Endothelial cell of umbilical vein (primary cell): Measurements from ENCODE around the gene TMEM50B. TPM values are rescaled to one million over a fixed set of nuclear protein-coding genes. Genes with fewer than 3 reads are reported as not detected.

ENCODE experiments used
- BruUV-seq: library from RNA; stranded (reverse); fragments of 400-500 nt; replicated peaks from 2 replicates; lab custom pipeline; 2021; lab: Mats Ljungman, UMichigan
- CTCF ChIA-PET: fragments of 300-600, 350-600 bp; sonication (Branson Sonifier 250); formaldehyde crosslinking; loops from one replicate; lab custom pipeline; 2021; ENCODE audit warnings: antibody characterized with exemption, inconsistent platforms; lab: Charles Lee
- POLR2A ChIA-PET: fragments of 300-600, 350-600 bp; sonication (Branson Sonifier 250); formaldehyde crosslinking; loops from one replicate; lab custom pipeline; 2021; ENCODE audit warnings: antibody characterized with exemption, inconsistent platforms; lab: Charles Lee
- DNase-seq: peaks from one replicate; pipeline ENCODE4 v3.0.0-alpha.2; 2011; ENCODE audit warnings: low read depth, low spot score
- FAIRE-seq: peaks from 2 replicates; lab custom pipeline; 2011; peaks lifted over from hg19 to GRCh38; lab: Jason Lieb, UNC
- H2AFZ ChIP-seq: 2 replicates; pipeline ENCODE4 v1.6.0; 2012; ENCODE audit warnings: low read depth, low read length, control low read depth, inconsistent platforms
- H3K27ac ChIP-seq: 2 replicates; pipeline ENCODE4 v1.5.1; 2011; ENCODE audit warnings: low read depth, mild to moderate bottlenecking, control low read depth, low read length, moderate library complexity; ENCODE audit not compliant: insufficient read depth
- H3K27me3 ChIP-seq, 2 experiments: 2 replicates each; pipeline versions ENCODE4 v1.6.0 to v1.6.1; 2011; ENCODE audit warnings: low read length in 2 of 2, mixed read lengths in 1 of 2; ENCODE audit not compliant: control insufficient read depth in 2 of 2, insufficient read depth in 2 of 2
- H3K36me3 ChIP-seq, 2 experiments: 2 replicates in 1 of 2; 3 replicates in 1 of 2; pipeline ENCODE4 v1.5.1; 2011; ENCODE audit warnings: low read length in 2 of 2, mild to moderate bottlenecking in 1 of 2, moderate library complexity in 1 of 2; ENCODE audit not compliant: control insufficient read depth in 2 of 2, insufficient read depth in 2 of 2; ENCODE audit errors: extremely low read depth in 1 of 2
- H3K4me1 ChIP-seq: 3 replicates; pipeline ENCODE4 v1.5.1; 2011; ENCODE audit warnings: mild to moderate bottlenecking, low read length; ENCODE audit not compliant: control insufficient read depth, insufficient read depth; ENCODE audit errors: extremely low read depth
- H3K4me2 ChIP-seq: 2 replicates; pipeline ENCODE4 v1.6.1; 2011; ENCODE audit warnings: low read length, control low read depth, mixed read lengths; ENCODE audit not compliant: insufficient read depth
- H3K4me3 ChIP-seq, 3 experiments: fragments of 200-600 bp in 1 of 3; sonication (generic), shearing (Covaris generic) in 1 of 3; replicated peaks in 1 of 3; 2 replicates each; pipeline ENCODE4 v1.5.1; 2011 to 2016; ENCODE audit warnings: control low read depth in 3 of 3, low read length in 3 of 3, mild to moderate bottlenecking in 2 of 3, inconsistent platforms in 1 of 3, low read depth in 1 of 3, moderate library complexity in 1 of 3; ENCODE audit not compliant: insufficient read depth in 1 of 3
- H3K79me2 ChIP-seq: 2 replicates; pipeline ENCODE4 v1.6.0; 2012; ENCODE audit warnings: low read length, inconsistent platforms; ENCODE audit not compliant: control insufficient read depth, insufficient read depth
- H3K9ac ChIP-seq: replicated peaks from 2 replicates; pipeline ENCODE3; 2011; ENCODE audit warnings: low read length, control low read depth; ENCODE audit not compliant: insufficient read depth; ENCODE audit errors: extremely low read depth
- H3K9me1 ChIP-seq: replicated peaks from 3 replicates; pipeline ENCODE4 v1.6.0; 2011; ENCODE audit warnings: mild to moderate bottlenecking, low read length; ENCODE audit not compliant: control insufficient read depth, insufficient read depth; ENCODE audit errors: extremely low read depth
- H3K9me3 ChIP-seq: replicated peaks from 2 replicates; pipeline ENCODE4 v1.5.1; 2012; ENCODE audit warnings: low read length, inconsistent platforms; ENCODE audit not compliant: control insufficient read depth, insufficient read depth
- H4K20me1 ChIP-seq: replicated peaks from 2 replicates; pipeline ENCODE3; 2011; ENCODE audit warnings: mild to moderate bottlenecking, low read length; ENCODE audit not compliant: control insufficient read depth, insufficient read depth; ENCODE audit errors: extremely low read depth
- EZH2 ChIP-seq: IDR thresholded peaks from 2 replicates; pipeline ENCODE4 v1.6.1; 2012; ENCODE audit warnings: borderline replicate concordance, low read depth, mild to moderate bottlenecking, moderate library complexity, low read length, inconsistent platforms; ENCODE audit not compliant: severe bottlenecking
- GATA2 ChIP-seq: IDR thresholded peaks from 2 replicates; pipeline ENCODE4 v1.7.0; 2011; ENCODE audit warnings: low read depth, mild to moderate bottlenecking, moderate library complexity, mixed read lengths, low read length; ENCODE audit not compliant: insufficient read length, insufficient read depth
- JUN ChIP-seq: IDR thresholded peaks from 2 replicates; pipeline ENCODE4 v1.6.1; 2011; ENCODE audit warnings: borderline replicate concordance, low read depth; ENCODE audit not compliant: insufficient read length, insufficient read depth
- MYC ChIP-seq: IDR thresholded peaks from one replicate; pipeline ENCODE4 v1.6.1; 2011; ENCODE audit warnings: mild to moderate bottlenecking, low read depth, low read length
- POLR2AphosphoS5 ChIP-seq: IDR thresholded peaks from 2 replicates; pipeline ENCODE4 v1.6.1; 2012; ENCODE audit warnings: low read depth, mild to moderate bottlenecking, control low read depth, low read length, moderate library complexity; ENCODE audit not compliant: insufficient read depth
- dilution Hi-C: fragments of 300-500 bp; cut with MboI; formaldehyde crosslinking; loops from one replicate; pipeline ENCODE4 v1.15.0; 2019; ENCODE audit warnings: low sequenced_read_pairs; ENCODE audit not compliant: extremely low pct_ligation_motif_present
- intact Hi-C: fragments of 100-400 bp; cut with micrococcal nuclease; formaldehyde crosslinking; loops from one replicate; pipeline ENCODE4 v1.10.0; 2022
- polyA plus RNA-seq, 4 experiments: library from polyadenylated mRNA; depleted of rRNA in 3 of 4; stranded (reverse) in 3 of 4; unstranded in 1 of 4; fragments of >200 nt; gene quantifications; 2 replicates each; pipeline versions ENCODE4 v1.2.1 to v1.2.3, GENCODE V29; 2011 to 2012; ENCODE audit warnings: missing spikeins in 1 of 4
- total RNA-seq: library from RNA; stranded (reverse); gene quantifications from 2 replicates; pipeline ENCODE4 v1.2.3, GENCODE V29; 2021
- TF ChIP-seq, protein P1 (sequence below), 2 donors: IDR thresholded peaks; 1 replicate in 1 of 2; 2 replicates in 1 of 2; pipeline ENCODE4 v1.5.1; 2011; ENCODE audit warnings: low read length in 2 of 2, mild to moderate bottlenecking in 2 of 2, moderate library complexity in 2 of 2, control low read depth in 1 of 2, inconsistent platforms in 1 of 2, low read depth in 1 of 2; ENCODE audit not compliant: insufficient read depth in 1 of 2; ENCODE audit errors: extremely low read depth in 1 of 2

The TMEM50B gene
- total and polyA plus RNA-seq, 2 donors (not counting 3 experiments of a cell fraction or from before 2014, with no cell fraction given) = 25.1 to 29.3 TPM

DNA sequence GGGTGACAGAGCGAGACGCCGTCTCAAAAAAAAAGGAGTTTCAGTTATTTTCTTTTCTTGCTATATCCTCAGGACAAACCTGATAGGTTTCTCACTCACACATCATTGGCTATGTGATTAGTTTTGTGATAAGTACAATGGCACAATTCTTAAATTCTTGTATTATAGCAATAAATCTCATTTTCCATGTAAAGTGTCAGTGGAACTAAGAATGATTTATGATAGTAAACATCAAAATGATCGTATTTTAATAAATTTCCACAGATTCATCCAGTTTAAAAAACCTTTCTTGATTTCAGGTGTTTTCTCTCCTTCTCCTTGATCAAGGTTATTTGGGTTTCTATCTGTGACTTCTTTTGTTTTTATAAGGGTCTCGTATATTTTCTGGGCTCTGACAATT is 8.2 kb upstream of the TMEM50B start:
- H2AFZ ChIP-seq = no peak overlapping the region
- TF ChIP-seq POLR2AphosphoS5 = no peak
- TF ChIP-seq EZH2 = no peak
- no peak for TF ChIP-seq GATA2
- no peak for TF ChIP-seq JUN
- H3K27ac ChIP-seq = no peak overlapping the region
- H3K9ac ChIP-seq = no peak overlapping the region
- H3K4me2 ChIP-seq = no peak overlapping the region
- no peaks in the 10 kb centered on the region for H3K9me3 ChIP-seq
- dilution Hi-C loops (no loop called here), intact Hi-C loops (no loop called here)
- no peaks in the 10 kb centered on the region for H3K36me3 ChIP-seq
- no peaks in the 10 kb centered on the region for H3K9me1 ChIP-seq
- no peaks in the 10 kb centered on the region for H4K20me1 ChIP-seq
- no peaks in the 10 kb centered on the region for H3K79me2 ChIP-seq
- no peak overlapping the region for H3K4me3 ChIP-seq
- H3K27me3 ChIP-seq = no peaks in the 10 kb centered on the region
- CTCF ChIA-PET = no interaction called here
- peaks cover 4% of the 10 kb centered on the region for H3K4me1 ChIP-seq
- FAIRE-seq = no peak
- POLR2A ChIA-PET = no interaction called here
- BruUV-seq = no TSS peak
- DNase-seq = no peak

DNA sequence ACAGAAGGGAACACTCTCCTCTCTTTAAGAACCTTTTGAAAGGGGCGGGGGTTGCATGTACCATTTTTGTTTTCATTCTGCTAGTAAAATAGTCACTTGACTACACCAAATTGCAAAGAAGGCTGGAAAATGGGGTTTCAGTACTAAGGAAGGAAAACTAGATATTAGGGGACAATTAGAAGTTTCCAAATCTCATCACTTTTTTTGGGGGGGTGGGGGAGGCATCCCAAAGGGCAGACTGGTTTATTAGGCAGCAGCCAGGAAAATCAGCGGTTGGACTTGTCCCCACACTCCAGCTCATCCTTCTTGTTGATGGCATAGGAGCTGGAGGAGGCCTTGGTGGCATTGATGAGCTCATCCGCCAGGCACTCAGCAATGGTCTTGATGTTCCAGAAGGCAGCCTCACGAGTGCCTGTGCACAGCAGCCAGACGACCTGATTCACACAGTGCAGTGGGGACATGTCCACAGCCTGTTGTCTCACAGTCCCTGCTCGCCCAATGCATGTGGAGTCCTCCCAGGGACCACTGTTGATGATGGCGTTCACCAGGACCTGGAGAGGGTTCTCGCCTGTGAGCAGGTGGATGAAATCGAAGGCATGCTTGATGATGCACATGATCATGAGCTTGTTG is 1.7 kb upstream of the TMEM50B start:
- Histone ChIP-seq H3K4me3 (no peak overlapping the region), H3K36me3 (no peaks in the 10 kb centered on the region), H3K79me2 (peaks cover 6% of the 10 kb centered on the region), H3K9me1 (no peaks in the 10 kb centered on the region), H3K27me3 (peaks cover 3% of the 10 kb centered on the region in 2 experiments), H3K9ac (no peak overlapping the region), H3K27ac (no peak overlapping the region), H2AFZ (no peak overlapping the region), H3K4me1 (peaks cover 4% of the 10 kb centered on the region), H3K4me2 (no peak overlapping the region), H4K20me1 (no peaks in the 10 kb centered on the region), H3K9me3 (no peaks in the 10 kb centered on the region)
- no TSS peak for BruUV-seq
- peak; percentile 8 for FAIRE-seq
- no peak for DNase-seq
- POLR2A ChIA-PET = interaction anchor here (1.9 kb wide), 1 partner anchor 10 kb away, joined by 22 read pairs; the partner anchor contains the start of gene DNAJC28
- TF ChIP-seq, protein P1, sequence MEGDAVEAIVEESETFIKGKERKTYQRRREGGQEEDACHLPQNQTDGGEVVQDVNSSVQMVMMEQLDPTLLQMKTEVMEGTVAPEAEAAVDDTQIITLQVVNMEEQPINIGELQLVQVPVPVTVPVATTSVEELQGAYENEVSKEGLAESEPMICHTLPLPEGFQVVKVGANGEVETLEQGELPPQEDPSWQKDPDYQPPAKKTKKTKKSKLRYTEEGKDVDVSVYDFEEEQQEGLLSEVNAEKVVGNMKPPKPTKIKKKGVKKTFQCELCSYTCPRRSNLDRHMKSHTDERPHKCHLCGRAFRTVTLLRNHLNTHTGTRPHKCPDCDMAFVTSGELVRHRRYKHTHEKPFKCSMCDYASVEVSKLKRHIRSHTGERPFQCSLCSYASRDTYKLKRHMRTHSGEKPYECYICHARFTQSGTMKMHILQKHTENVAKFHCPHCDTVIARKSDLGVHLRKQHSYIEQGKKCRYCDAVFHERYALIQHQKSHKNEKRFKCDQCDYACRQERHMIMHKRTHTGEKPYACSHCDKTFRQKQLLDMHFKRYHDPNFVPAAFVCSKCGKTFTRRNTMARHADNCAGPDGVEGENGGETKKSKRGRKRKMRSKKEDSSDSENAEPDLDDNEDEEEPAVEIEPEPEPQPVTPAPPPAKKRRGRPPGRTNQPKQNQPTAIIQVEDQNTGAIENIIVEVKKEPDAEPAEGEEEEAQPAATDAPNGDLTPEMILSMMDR (IDR thresholded peaks at IDR 0.05; ENCODE audit: extremely low read depth in 1 of 2, insufficient read depth in 1 of 2, low read depth in 1 of 2, low read length in 2 of 2) = no peak
- no peak for TF ChIP-seq MYC
- TF ChIP-seq GATA2 = no peak
- intact Hi-C loops (loop anchor here (2.0 kb wide), 1 partner anchor 61 kb away; the partner anchor contains the start of genes GART and SON), dilution Hi-C loops (no loop called here)
- CTCF ChIA-PET = interaction anchor here (1.8 to 2.3 kb wide), 2 partner anchors 10 to 124 kb away, joined by 8 to 14 read pairs; partner anchors contain the start of gene DNAJC28
